ENCODE data around the gene NEDD9.

The NEDD9 gene

GRCh38 chr6:11189865-11190624 is 42.4 kb downstream of the NEDD9 start:
- no peak for DNase-seq (ENCODE audit: low read depth, low spot score)
- H3K27ac ChIP-seq: no peak overlapping the region

GRCh38 chr6:11188161-11188915 is 44.1 kb downstream of the NEDD9 start:
- DNase-seq (ENCODE audit: low read depth, low spot score): peak; percentile 31
- no peak overlapping the region for H3K27ac ChIP-seq

- no peak overlapping the region for H3K27ac ChIP-seq
- no peak for DNase-seq (ENCODE audit: low read depth, low spot score)
These were observed 45.2 kb downstream of the NEDD9 start for GRCh38 chr6:11187301-11187700.

- no peak for DNase-seq (ENCODE audit: low read depth, low spot score)
- no peak overlapping the region for H3K27ac ChIP-seq
These were observed 47.1 kb downstream of the NEDD9 start for GRCh38 chr6:11185204-11185842.

- no peak for DNase-seq (ENCODE audit: low read depth, low spot score)
These were observed 48.6 kb downstream of the NEDD9 start for GRCh38 chr6:11183761-11184362.

GRCh38 chr6:11181478-11182136 is 50.9 kb downstream of the NEDD9 start:
- no peak for DNase-seq (ENCODE audit: low read depth, low spot score)
- no peak overlapping the region for H3K27ac ChIP-seq

More at GRCh38 chr6:11183761-11184362, 48.6 kb downstream of the NEDD9 start:
- H3K27ac ChIP-seq: no peak overlapping the region

- no peak for DNase-seq (ENCODE audit: low read depth, low spot score)
- H3K27ac ChIP-seq: no peak overlapping the region
These were observed 52.9 kb downstream of the NEDD9 start for GRCh38 chr6:11179419-11180202.

- no peak overlapping the region for H3K27ac ChIP-seq
- no peak for DNase-seq (ENCODE audit: low read depth, low spot score)
These were observed 53.4 kb downstream of the NEDD9 start for GRCh38 chr6:11179088-11179418.

GRCh38 chr6:11177271-11177670 is 55.2 kb downstream of the NEDD9 start:
- DNase-seq (ENCODE audit: low read depth, low spot score): no peak
- no peak overlapping the region for H3K27ac ChIP-seq

GRCh38 chr6:11174242-11174611 is 58.2 kb downstream of the NEDD9 start:
- no peak overlapping the region for H3K27ac ChIP-seq
- no peak for DNase-seq (ENCODE audit: low read depth, low spot score)

GRCh38 chr6:11172501-11173327 is 59.8 kb downstream of the NEDD9 start:
- no peak overlapping the region for H3K27ac ChIP-seq
- DNase-seq (ENCODE audit: low read depth, low spot score): no peak

GRCh38 chr6:11171952-11172351 is 60.5 kb downstream of the NEDD9 start:
- H3K27ac ChIP-seq: no peak overlapping the region

GRCh38 chr6:11168091-11168635 is 64.3 kb downstream of the NEDD9 start:
- no peak overlapping the region for H3K27ac ChIP-seq
- DNase-seq (ENCODE audit: low read depth, low spot score): no peak

More at GRCh38 chr6:11171952-11172351, 60.5 kb downstream of the NEDD9 start:
- no peak for DNase-seq (ENCODE audit: low read depth, low spot score)

- no peak for DNase-seq (ENCODE audit: low read depth, low spot score)
- H3K27ac ChIP-seq: no peak overlapping the region
These were observed 65.5 kb downstream of the NEDD9 start for GRCh38 chr6:11166948-11167347.

GRCh38 chr6:11164717-11165646 is 67.5 kb downstream of the NEDD9 start:
- no peak overlapping the region for H3K27ac ChIP-seq
- DNase-seq (ENCODE audit: low read depth, low spot score): no peak

- no peak for DNase-seq (ENCODE audit: low read depth, low spot score)
- H3K27ac ChIP-seq: no peak overlapping the region
These were observed 68.5 kb downstream of the NEDD9 start for GRCh38 chr6:11163932-11164331.

GRCh38 chr6:11162262-11162661 is 70.2 kb downstream of the NEDD9 start:
- DNase-seq (ENCODE audit: low read depth, low spot score): no peak
- no peak overlapping the region for H3K27ac ChIP-seq

Data from epithelial cell of prostate (primary cell).